Cerebellar cortex (tissue), 1 donor: ENCODE measurements around the gene EFCAB9.
A peak's percentile ranks its signal among the peaks of the same experiment; 100 is the strongest.

Source experiments
- DNase-seq: peaks from one replicate; pipeline ENCODE4 v3.0.0-alpha.2; 2015; ENCODE audit warnings: low spot score

Gene EFCAB9

GRCh38 chr5:172243302-172243701 lies 49.3 kb downstream of the EFCAB9 start:
- DNase-seq: no peak

GRCh38 chr5:172245046-172245445 lies 51.1 kb downstream of the EFCAB9 start:
- DNase-seq: peak; percentile 85

- no peak for DNase-seq
Observed at GRCh38 chr5:172245703-172246125, 51.7 kb downstream of the EFCAB9 start.

GRCh38 chr5:172248637-172249036 lies 54.7 kb downstream of the EFCAB9 start:
- DNase-seq: no peak

GRCh38 chr5:172251419-172251818 lies 57.4 kb downstream of the EFCAB9 start:
- no peak for DNase-seq

GRCh38 chr5:172252501-172252900 lies 58.5 kb downstream of the EFCAB9 start:
- no peak for DNase-seq
